Thyroid gland (tissue), 4 donors: ENCODE data around the gene ALDH7A1.

ENCODE experiments used
- POLR2A ChIP-seq, 2 donors: fragments of 450-650 bp; IDR thresholded peaks; one replicate each; pipeline ENCODE4 v1.6.1; 2017; ENCODE audit warnings: antibody characterized with exemption in 2 of 2, mild to moderate bottlenecking in 2 of 2, moderate library complexity in 1 of 2
- TF ChIP-seq, protein P1 (sequence below), 6 experiments: fragments of 200-600 bp in 3 of 6; fragments of 450-650 bp in 3 of 6; sonication (generic) in 3 of 6; IDR thresholded peaks; one replicate each; pipeline ENCODE4 v1.5.1; 2016 to 2019; ENCODE audit warnings: antibody characterized with exemption in 6 of 6, mild to moderate bottlenecking in 2 of 6, inconsistent platforms in 1 of 6, moderate library complexity in 1 of 6

- TF ChIP-seq, protein P1, sequence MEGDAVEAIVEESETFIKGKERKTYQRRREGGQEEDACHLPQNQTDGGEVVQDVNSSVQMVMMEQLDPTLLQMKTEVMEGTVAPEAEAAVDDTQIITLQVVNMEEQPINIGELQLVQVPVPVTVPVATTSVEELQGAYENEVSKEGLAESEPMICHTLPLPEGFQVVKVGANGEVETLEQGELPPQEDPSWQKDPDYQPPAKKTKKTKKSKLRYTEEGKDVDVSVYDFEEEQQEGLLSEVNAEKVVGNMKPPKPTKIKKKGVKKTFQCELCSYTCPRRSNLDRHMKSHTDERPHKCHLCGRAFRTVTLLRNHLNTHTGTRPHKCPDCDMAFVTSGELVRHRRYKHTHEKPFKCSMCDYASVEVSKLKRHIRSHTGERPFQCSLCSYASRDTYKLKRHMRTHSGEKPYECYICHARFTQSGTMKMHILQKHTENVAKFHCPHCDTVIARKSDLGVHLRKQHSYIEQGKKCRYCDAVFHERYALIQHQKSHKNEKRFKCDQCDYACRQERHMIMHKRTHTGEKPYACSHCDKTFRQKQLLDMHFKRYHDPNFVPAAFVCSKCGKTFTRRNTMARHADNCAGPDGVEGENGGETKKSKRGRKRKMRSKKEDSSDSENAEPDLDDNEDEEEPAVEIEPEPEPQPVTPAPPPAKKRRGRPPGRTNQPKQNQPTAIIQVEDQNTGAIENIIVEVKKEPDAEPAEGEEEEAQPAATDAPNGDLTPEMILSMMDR (IDR thresholded peaks at IDR 0.05) = no peak
- no peak for TF ChIP-seq POLR2A (IDR thresholded peaks at IDR 0.05)
Measured at GRCh38 chr5:126484253-126484652, 110.8 kb downstream of the ALDH7A1 start.
